Mesodermal cell (in vitro differentiated cells): ENCODE data around the gene OSBPL5.

Experiments used
- H3K27ac ChIP-seq: 2 replicates; pipeline ENCODE4 v1.7.0; 2013; ENCODE audit warnings: mild to moderate bottlenecking, low read depth, low read length, moderate library complexity; ENCODE audit not compliant: severe bottlenecking
- H3K36me3 ChIP-seq: 2 replicates; pipeline ENCODE4 v1.7.1; 2013; ENCODE audit warnings: mild to moderate bottlenecking, low read length, moderate library complexity; ENCODE audit not compliant: control insufficient read depth, insufficient read depth
- H3K4me1 ChIP-seq: one replicate; pipeline ENCODE4 v1.7.1; 2013; ENCODE audit warnings: mild to moderate bottlenecking, low read length; ENCODE audit not compliant: insufficient read depth, control insufficient read depth, poor library complexity, severe bottlenecking
- H3K4me3 ChIP-seq: 2 replicates; pipeline ENCODE4 v1.7.0; 2013; ENCODE audit warnings: low read length, control low read depth, mild to moderate bottlenecking; ENCODE audit not compliant: insufficient read depth, poor library complexity, severe bottlenecking; ENCODE audit errors: extremely low read depth
- H3K9me3 ChIP-seq: 2 replicates; pipeline ENCODE4 v1.7.1; 2013; ENCODE audit warnings: mild to moderate bottlenecking, low read length, moderate library complexity; ENCODE audit not compliant: control insufficient read depth
- WGBS, 2 experiments: methylation state at CpG; one replicate each; pipeline ENCODE4 v1.1.5; 2013; ENCODE audit warnings: missing lambda C conversion rate in 2 of 2; ENCODE audit not compliant: insufficient coverage in 2 of 2; 5-methylcytosine and 5-hydroxymethylcytosine counted together

OSBPL5 gene

GRCh38 chr11:3129181-3129590 lies 35.9 kb downstream of the OSBPL5 start:
- WGBS, 2 experiments, result 86 to 90% methylated on average over 6 of the region's 10 CpGs
- Histone ChIP-seq H3K4me1 (no peaks in the 10 kb centered on the region), H3K36me3 (peaks cover 9% of the 10 kb centered on the region), H3K4me3 (no peak overlapping the region), H3K27ac (no peak overlapping the region), H3K9me3 (no peaks in the 10 kb centered on the region)

GRCh38 chr11:3128356-3129180 lies 36.5 kb downstream of the OSBPL5 start:
- Histone ChIP-seq H3K4me3 (no peak overlapping the region), H3K27ac (no peak overlapping the region), H3K36me3 (peaks cover 15% of the 10 kb centered on the region), H3K4me1 (no peaks in the 10 kb centered on the region), H3K9me3 (no peaks in the 10 kb centered on the region)
- 93 to 95% methylated on average over 16 to 18 of the region's 19 CpGs for WGBS, 2 experiments

GRCh38 chr11:3127706-3128355 lies 37.3 kb downstream of the OSBPL5 start:
- Histone ChIP-seq H3K4me1 (no peaks in the 10 kb centered on the region), H3K4me3 (no peak overlapping the region), H3K27ac (no peak overlapping the region), H3K36me3 (peaks cover 15% of the 10 kb centered on the region), H3K9me3 (no peaks in the 10 kb centered on the region)
- WGBS, 2 experiments, result 76 to 81% methylated on average over 6 to 12 of the region's 16 CpGs

- H3K9me3 ChIP-seq, result no peaks in the 10 kb centered on the region
- no peaks in the 10 kb centered on the region for H3K4me1 ChIP-seq
- H3K36me3 ChIP-seq, result peaks cover 18% of the 10 kb centered on the region
- no peak overlapping the region for H3K27ac ChIP-seq
- WGBS, 2 experiments, result 90 to 94% methylated on average over 23 of the region's 24 CpGs
- H3K4me3 ChIP-seq, result no peak overlapping the region
Observed at GRCh38 chr11:3126901-3127691, 38.0 kb downstream of the OSBPL5 start.

GRCh38 chr11:3126207-3126865 lies 38.8 kb downstream of the OSBPL5 start:
- Histone ChIP-seq H3K9me3 (no peaks in the 10 kb centered on the region), H3K4me1 (no peaks in the 10 kb centered on the region), H3K4me3 (no peak overlapping the region), H3K27ac (no peak overlapping the region), H3K36me3 (peaks cover 19% of the 10 kb centered on the region)
- WGBS, 2 experiments, result 91 to 94% methylated on average over 20 of the region's 21 CpGs

- Histone ChIP-seq H3K4me1 (no peaks in the 10 kb centered on the region), H3K27ac (no peak overlapping the region), H3K36me3 (peaks cover 29% of the 10 kb centered on the region), H3K9me3 (no peaks in the 10 kb centered on the region), H3K4me3 (no peak overlapping the region)
- 70 to 75% methylated on average over 2 of the region's 3 CpGs for WGBS, 2 experiments
Observed at GRCh38 chr11:3124821-3125220, 40.3 kb downstream of the OSBPL5 start.

- no peaks in the 10 kb centered on the region for H3K9me3 ChIP-seq
- peaks cover 36% of the 10 kb centered on the region for H3K36me3 ChIP-seq
- H3K27ac ChIP-seq, result no peak overlapping the region
- H3K4me1 ChIP-seq, result no peaks in the 10 kb centered on the region
- WGBS, 2 experiments, result 91 to 94% methylated on average over 16 of the region's 19 CpGs
- no peak overlapping the region for H3K4me3 ChIP-seq
Observed at GRCh38 chr11:3123761-3124733, 41.1 kb downstream of the OSBPL5 start.

GRCh38 chr11:3123305-3123704 lies 41.8 kb downstream of the OSBPL5 start:
- 93 to 97% methylated on average over 18 to 19 of the region's 19 CpGs for WGBS, 2 experiments
- Histone ChIP-seq H3K4me3 (no peak overlapping the region), H3K36me3 (peaks cover 41% of the 10 kb centered on the region), H3K9me3 (no peaks in the 10 kb centered on the region), H3K4me1 (no peaks in the 10 kb centered on the region), H3K27ac (no peak overlapping the region)

GRCh38 chr11:3122775-3123201 lies 42.3 kb downstream of the OSBPL5 start:
- Histone ChIP-seq H3K27ac (no peak overlapping the region), H3K4me1 (no peaks in the 10 kb centered on the region), H3K36me3 (peaks cover 41% of the 10 kb centered on the region), H3K9me3 (no peaks in the 10 kb centered on the region), H3K4me3 (no peak overlapping the region)
- 87 to 97% methylated on average over 10 to 12 of the region's 13 CpGs for WGBS, 2 experiments
